Suprapubic skin (tissue), 3 donors: ENCODE measurements around the gene MXD4.
"Not testable (repeated sequence)": the region's sequence is repeated elsewhere in the genome, so short reads cannot be mapped to it uniquely, and the experiment has no call there.

Source experiments
- CTCF ChIP-seq, 2 donors: fragments of 200-600 bp in 1 of 2; fragments of 450-650 bp in 1 of 2; sonication (generic) in 1 of 2; IDR thresholded peaks; one replicate each; pipeline ENCODE4 v1.5.1; 2016 to 2019; ENCODE audit warnings: antibody characterized with exemption in 2 of 2, mild to moderate bottlenecking in 1 of 2, moderate library complexity in 1 of 2
- POLR2AphosphoS5 ChIP-seq, 3 donors: sonication (generic); formaldehyde crosslinking; IDR thresholded peaks; one replicate each; pipeline ENCODE4 v1.6.1; 2017; ENCODE audit warnings: antibody characterized with exemption in 3 of 3

GRCh38 chr4:2202789-2203188 is 59.1 kb downstream of the MXD4 start:
- not testable (repeated sequence) for TF ChIP-seq CTCF, POLR2AphosphoS5 (IDR thresholded peaks at IDR 0.05)
